Measurements from ENCODE around the gene FAM13C.

FAM13C gene

DNA sequence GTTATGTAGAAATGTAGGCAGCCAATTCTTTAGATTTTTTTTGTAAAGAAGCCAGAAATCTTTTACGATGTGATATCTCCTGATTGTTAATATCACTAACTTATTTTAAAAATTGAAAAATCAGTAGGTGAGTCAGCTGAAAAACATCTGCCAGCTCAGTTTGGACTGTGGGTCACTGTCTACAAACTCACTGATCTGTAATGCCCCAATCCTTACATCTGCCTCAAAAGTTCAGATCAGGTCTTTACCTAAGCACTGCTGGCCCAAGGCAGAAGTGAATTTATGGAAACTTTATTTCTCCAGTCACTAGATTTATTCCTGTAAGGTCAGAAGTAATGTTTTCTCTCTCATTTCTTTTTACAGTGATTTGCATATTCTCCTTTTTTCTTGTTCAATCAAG is 31.0 kb upstream of the FAM13C start:
- TF ChIP-seq, protein P1, sequence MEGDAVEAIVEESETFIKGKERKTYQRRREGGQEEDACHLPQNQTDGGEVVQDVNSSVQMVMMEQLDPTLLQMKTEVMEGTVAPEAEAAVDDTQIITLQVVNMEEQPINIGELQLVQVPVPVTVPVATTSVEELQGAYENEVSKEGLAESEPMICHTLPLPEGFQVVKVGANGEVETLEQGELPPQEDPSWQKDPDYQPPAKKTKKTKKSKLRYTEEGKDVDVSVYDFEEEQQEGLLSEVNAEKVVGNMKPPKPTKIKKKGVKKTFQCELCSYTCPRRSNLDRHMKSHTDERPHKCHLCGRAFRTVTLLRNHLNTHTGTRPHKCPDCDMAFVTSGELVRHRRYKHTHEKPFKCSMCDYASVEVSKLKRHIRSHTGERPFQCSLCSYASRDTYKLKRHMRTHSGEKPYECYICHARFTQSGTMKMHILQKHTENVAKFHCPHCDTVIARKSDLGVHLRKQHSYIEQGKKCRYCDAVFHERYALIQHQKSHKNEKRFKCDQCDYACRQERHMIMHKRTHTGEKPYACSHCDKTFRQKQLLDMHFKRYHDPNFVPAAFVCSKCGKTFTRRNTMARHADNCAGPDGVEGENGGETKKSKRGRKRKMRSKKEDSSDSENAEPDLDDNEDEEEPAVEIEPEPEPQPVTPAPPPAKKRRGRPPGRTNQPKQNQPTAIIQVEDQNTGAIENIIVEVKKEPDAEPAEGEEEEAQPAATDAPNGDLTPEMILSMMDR (IDR thresholded peaks at IDR 0.05), result no peak
- Histone ChIP-seq H3K27ac (no peak overlapping the region), H3K4me1 (peaks cover 0 to 19% (median 5%) of the 10 kb centered on the region in 4 donors), H3K27me3 (no peaks in the 10 kb centered on the region), H3K4me3 (no peak overlapping the region), H3K9me3 (no peaks in the 10 kb centered on the region), H3K36me3 (no peaks in the 10 kb centered on the region)
- intact Hi-C loops (cut with DNase I; ENCODE audit: low total_unique reads), result no loop called here
- DNase-seq, result no peak

DNA sequence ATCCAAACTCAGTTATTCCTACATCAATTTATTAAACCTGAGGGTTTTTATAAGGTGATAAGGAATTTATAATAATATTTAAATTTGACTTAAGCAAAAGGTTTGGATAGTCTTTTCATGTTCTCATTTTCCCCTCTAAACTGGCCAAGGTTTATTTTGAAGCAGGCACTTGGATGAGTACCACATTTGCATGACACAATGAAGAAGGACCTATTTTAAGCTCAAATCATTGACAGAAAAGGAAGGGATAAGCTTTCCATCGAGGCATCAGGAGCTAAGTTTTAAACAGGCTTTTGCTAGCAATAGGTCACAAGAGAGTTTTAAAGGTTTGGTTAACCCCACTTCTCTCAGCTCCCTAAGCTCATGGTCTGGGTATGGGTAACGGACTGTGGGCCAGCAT is 28.7 kb upstream of the FAM13C start:
- TF ChIP-seq, protein P1 (IDR thresholded peaks at IDR 0.05), result no peak
- Histone ChIP-seq H3K27ac (peak overlapping the region; percentile 45 to 58), H3K9me3 (no peaks in the 10 kb centered on the region), H3K36me3 (no peaks in the 10 kb centered on the region), H3K4me1 (peaks cover 0 to 35% (median 15%) of the 10 kb centered on the region in 4 donors), H3K4me3 (no peak overlapping the region), H3K27me3 (no peaks in the 10 kb centered on the region)
- intact Hi-C loops (cut with DNase I; ENCODE audit: low total_unique reads), result no loop called here
- DNase-seq, result no peak

DNA sequence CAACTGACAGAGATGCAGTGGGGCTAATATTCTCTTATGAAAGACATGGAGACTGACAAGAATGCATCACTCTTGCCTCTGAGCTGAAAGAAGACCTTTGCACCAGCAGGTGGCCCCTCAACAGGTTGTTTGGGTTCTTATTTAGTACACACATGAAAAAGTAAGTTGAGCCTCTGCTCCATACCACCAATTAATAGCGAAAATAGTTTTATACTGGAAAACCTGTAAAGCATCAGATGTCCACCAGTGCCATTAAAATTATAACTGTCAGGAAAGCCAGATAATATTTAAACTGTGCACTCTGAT is 26.3 kb upstream of the FAM13C start:
- intact Hi-C loops (cut with DNase I; ENCODE audit: low total_unique reads), result no loop called here
- H3K9me3 ChIP-seq, result no peaks in the 10 kb centered on the region
- no peak for DNase-seq
- H3K4me3 ChIP-seq, result no peak overlapping the region
- H3K27me3 ChIP-seq, result no peaks in the 10 kb centered on the region
- TF ChIP-seq, protein P1 (IDR thresholded peaks at IDR 0.05), result no peak
- peak overlapping the region; percentile 74 to 82 for H3K27ac ChIP-seq
- H3K4me1 ChIP-seq, result peaks cover 0 to 38% (median 17%) of the 10 kb centered on the region in 4 donors
- H3K36me3 ChIP-seq, result no peaks in the 10 kb centered on the region

DNA sequence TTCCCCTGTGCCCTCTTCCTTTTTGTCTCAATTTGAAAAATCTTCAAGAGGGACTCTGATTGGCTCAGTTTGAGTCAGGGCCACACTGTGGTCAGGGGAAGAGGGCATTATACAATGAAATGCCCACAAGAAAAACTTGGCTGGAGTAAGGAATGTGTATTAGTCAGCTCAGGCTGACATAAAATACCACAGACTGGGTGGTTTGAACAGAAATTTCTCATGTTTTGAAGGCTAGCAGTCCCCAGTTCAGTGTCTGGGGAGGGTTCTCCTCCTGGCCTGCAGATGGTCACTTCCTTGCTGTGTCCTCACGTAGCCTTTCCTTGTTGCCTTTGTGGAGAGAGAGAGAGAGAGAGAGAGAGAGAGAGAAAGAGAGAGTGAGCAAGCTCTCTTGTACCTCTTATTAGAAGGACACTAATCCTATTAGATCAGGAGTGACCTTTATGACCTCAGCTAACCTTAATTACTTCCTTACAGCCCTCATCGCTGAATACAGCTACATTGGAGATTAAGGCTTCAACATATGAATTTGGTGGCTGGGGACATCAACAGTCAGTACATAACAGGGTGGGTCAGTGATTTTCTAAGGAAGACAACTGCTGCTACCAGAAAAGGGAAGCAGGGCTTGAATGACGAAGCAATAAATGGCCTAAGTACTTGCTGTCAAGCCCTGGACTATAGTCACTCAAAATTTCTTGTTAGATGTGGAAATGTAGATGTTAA is 25.8 kb upstream of the FAM13C start:
- H3K36me3 ChIP-seq, result no peaks in the 10 kb centered on the region
- intact Hi-C loops (cut with DNase I; ENCODE audit: low total_unique reads), result no loop called here
- H3K4me1 ChIP-seq, result peaks cover 4 to 43% (median 21%) of the 10 kb centered on the region in 4 donors
- H3K27ac ChIP-seq, result peak overlapping the region; percentile 74 to 82
- H3K27me3 ChIP-seq, result no peaks in the 10 kb centered on the region
- TF ChIP-seq, protein P1 (IDR thresholded peaks at IDR 0.05), result no peak
- peak in 1 of 2 donors; percentile 65 for DNase-seq
- H3K9me3 ChIP-seq, result no peaks in the 10 kb centered on the region
- H3K4me3 ChIP-seq, result no peak overlapping the region

DNA sequence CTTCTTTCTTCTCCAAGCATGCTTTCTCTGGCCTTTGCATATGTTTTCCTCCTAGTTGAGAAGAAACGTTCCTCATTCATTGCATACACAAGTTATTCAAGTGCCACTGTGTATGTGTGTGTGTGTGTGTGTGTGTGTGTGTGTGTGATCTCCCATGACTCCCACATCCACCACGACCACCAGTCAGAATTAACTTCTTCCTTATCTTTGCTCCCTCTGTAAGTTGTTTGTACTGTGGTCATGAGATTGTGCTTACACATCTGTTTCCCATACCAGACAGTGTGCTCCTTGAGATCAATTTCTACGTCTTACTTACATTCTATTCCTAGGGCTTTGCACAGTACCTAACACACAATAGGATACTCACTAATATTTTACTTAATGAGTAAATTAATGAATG is 22.4 kb upstream of the FAM13C start:
- no peak for DNase-seq
- Histone ChIP-seq H3K4me3 (no peak overlapping the region), H3K27ac (peak overlapping the region in 1 of 2 donors; percentile 82), H3K4me1 (peaks cover 4 to 45% (median 19%) of the 10 kb centered on the region in 4 donors), H3K27me3 (no peaks in the 10 kb centered on the region), H3K9me3 (no peaks in the 10 kb centered on the region), H3K36me3 (no peaks in the 10 kb centered on the region)
- TF ChIP-seq, protein P1 (IDR thresholded peaks at IDR 0.05), result no peak
- intact Hi-C loops (cut with DNase I; ENCODE audit: low total_unique reads), result no loop called here
